Erythroblast (primary cell): ENCODE data around the gene NID2.

ENCODE experiments used
- GATA1 ChIP-seq: IDR thresholded peaks from 2 replicates; pipeline ENCODE4 v1.6.1; 2011; ENCODE audit warnings: low read depth, mild to moderate bottlenecking, control low read depth, low read length, moderate library complexity
- POLR2A ChIP-seq: IDR thresholded peaks from 2 replicates; pipeline ENCODE4 v1.6.1; 2011; ENCODE audit warnings: mild to moderate bottlenecking, low read length

DNA sequence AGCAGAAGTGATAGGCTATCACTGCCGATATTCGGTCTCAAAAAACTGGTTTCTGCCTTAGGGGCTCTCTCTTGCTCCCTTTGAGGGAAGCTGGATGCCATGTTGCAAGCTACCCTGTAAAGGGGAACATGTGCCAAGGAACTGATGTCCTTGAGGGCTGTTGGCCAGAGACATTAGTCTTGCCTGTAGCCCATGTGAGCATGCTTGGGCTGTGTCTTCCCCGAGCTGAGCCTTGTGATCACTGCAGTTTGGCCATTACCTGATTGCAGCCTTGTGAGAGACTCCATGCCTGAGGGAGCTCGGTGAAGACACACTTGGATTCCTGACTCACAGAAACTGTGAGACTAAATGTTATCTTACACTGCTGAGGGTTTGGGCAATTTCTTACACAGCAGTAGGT, 60.7 kb downstream of the NID2 start:
- TF ChIP-seq POLR2A (no peak), GATA1 (no peak)
